Measurements from ENCODE around the gene GPR137B.
"Not testable (repeated sequence)": the region's sequence is repeated elsewhere in the genome, so short reads cannot be mapped to it uniquely, and the experiment has no call there.

GPR137B gene

GRCh38 chr1:236160540-236161127 is 18.3 kb downstream of the GPR137B start:
- no peak for DNase-seq (ENCODE audit: low read depth, low spot score)
- H3K27ac ChIP-seq (ENCODE audit: low read length): no peak overlapping the region
- peaks cover 2% of the 10 kb centered on the region; the same call in 1 of the 2 replicates for H3K9me3 ChIP-seq (ENCODE audit: control insufficient read depth, insufficient read depth, low read length)
- H3K4me1 ChIP-seq (ENCODE audit: control insufficient read depth, insufficient read depth, low read length): no peaks in the 10 kb centered on the region
- no peaks in the 10 kb centered on the region for H3K36me3 ChIP-seq (ENCODE audit: control insufficient read depth, insufficient read depth, low read length)
- H3K4me3 ChIP-seq (ENCODE audit: low read length): no peak overlapping the region
- WGBS (ENCODE audit: insufficient coverage, insufficient read length): no CpG with 5 or more reads among the region's 10 CpGs
- no peaks in the 10 kb centered on the region for H3K27me3 ChIP-seq (ENCODE audit: control insufficient read depth, insufficient read depth, low read length)

- DNase-seq (ENCODE audit: low read depth, low spot score): no peak
- H3K27me3 ChIP-seq (ENCODE audit: control insufficient read depth, insufficient read depth, low read length): no peaks in the 10 kb centered on the region
- H3K27ac ChIP-seq (ENCODE audit: low read length): no peak overlapping the region
- H3K4me3 ChIP-seq (ENCODE audit: low read length): no peak overlapping the region
- peaks cover 2% of the 10 kb centered on the region; the same call in 1 of the 2 replicates for H3K9me3 ChIP-seq (ENCODE audit: control insufficient read depth, insufficient read depth, low read length)
- no peaks in the 10 kb centered on the region for H3K36me3 ChIP-seq (ENCODE audit: control insufficient read depth, insufficient read depth, low read length)
- no peaks in the 10 kb centered on the region for H3K4me1 ChIP-seq (ENCODE audit: control insufficient read depth, insufficient read depth, low read length)
- WGBS (ENCODE audit: insufficient coverage, insufficient read length): 85% methylated on average over 4 of the region's 9 CpGs
Observed at GRCh38 chr1:236161230-236161629, 18.9 kb downstream of the GPR137B start.

- not testable (repeated sequence) for H3K4me3 ChIP-seq (ENCODE audit: low read length); DNase-seq (ENCODE audit: low read depth, low spot score); H3K9me3 ChIP-seq (ENCODE audit: control insufficient read depth, insufficient read depth, low read length); H3K4me1 ChIP-seq (ENCODE audit: control insufficient read depth, insufficient read depth, low read length); H3K27ac ChIP-seq (ENCODE audit: low read length); H3K27me3 ChIP-seq (ENCODE audit: control insufficient read depth, insufficient read depth, low read length); H3K36me3 ChIP-seq (ENCODE audit: control insufficient read depth, insufficient read depth, low read length)
- no CpG with 5 or more reads among the region's 3 CpGs for WGBS (ENCODE audit: insufficient coverage, insufficient read length)
Observed at GRCh38 chr1:236161755-236162154, 19.4 kb downstream of the GPR137B start.

GRCh38 chr1:236163463-236164153 is 21.3 kb downstream of the GPR137B start:
- H3K27ac ChIP-seq (ENCODE audit: low read length): no peak overlapping the region
- H3K4me3 ChIP-seq (ENCODE audit: low read length): no peak overlapping the region
- H3K27me3 ChIP-seq (ENCODE audit: control insufficient read depth, insufficient read depth, low read length): no peaks in the 10 kb centered on the region
- peaks cover 2% of the 10 kb centered on the region; the same call in 1 of the 2 replicates for H3K9me3 ChIP-seq (ENCODE audit: control insufficient read depth, insufficient read depth, low read length)
- no peaks in the 10 kb centered on the region for H3K4me1 ChIP-seq (ENCODE audit: control insufficient read depth, insufficient read depth, low read length)
- no peaks in the 10 kb centered on the region for H3K36me3 ChIP-seq (ENCODE audit: control insufficient read depth, insufficient read depth, low read length)
- 100% methylated on average over 1 of the region's 6 CpGs for WGBS (ENCODE audit: insufficient coverage, insufficient read length)
- DNase-seq (ENCODE audit: low read depth, low spot score): no peak

- WGBS (ENCODE audit: insufficient coverage, insufficient read length): no CpG with 5 or more reads among the region's 7 CpGs
- Histone ChIP-seq H3K4me1 (ENCODE audit: control insufficient read depth, insufficient read depth, low read length) (no peaks in the 10 kb centered on the region), H3K4me3 (ENCODE audit: low read length) (no peak overlapping the region), H3K27ac (ENCODE audit: low read length) (no peak overlapping the region), H3K36me3 (ENCODE audit: control insufficient read depth, insufficient read depth, low read length) (no peaks in the 10 kb centered on the region), H3K9me3 (ENCODE audit: control insufficient read depth, insufficient read depth, low read length) (peaks cover 2% of the 10 kb centered on the region; the same call in 1 of the 2 replicates), H3K27me3 (ENCODE audit: control insufficient read depth, insufficient read depth, low read length) (no peaks in the 10 kb centered on the region)
- no peak for DNase-seq (ENCODE audit: low read depth, low spot score)
Observed at GRCh38 chr1:236164273-236164672, 21.9 kb downstream of the GPR137B start.

- Histone ChIP-seq H3K27ac (ENCODE audit: low read length) (no peak overlapping the region), H3K4me1 (ENCODE audit: control insufficient read depth, insufficient read depth, low read length) (no peaks in the 10 kb centered on the region), H3K4me3 (ENCODE audit: low read length) (no peak overlapping the region), H3K36me3 (ENCODE audit: control insufficient read depth, insufficient read depth, low read length) (no peaks in the 10 kb centered on the region), H3K27me3 (ENCODE audit: control insufficient read depth, insufficient read depth, low read length) (no peaks in the 10 kb centered on the region), H3K9me3 (ENCODE audit: control insufficient read depth, insufficient read depth, low read length) (peaks cover 2% of the 10 kb centered on the region; the same call in 1 of the 2 replicates)
- WGBS (ENCODE audit: insufficient coverage, insufficient read length): no CpG with 5 or more reads among the region's 10 CpGs
- DNase-seq (ENCODE audit: low read depth, low spot score): no peak
Observed at GRCh38 chr1:236165238-236165981, 23.1 kb downstream of the GPR137B start.

GRCh38 chr1:236166041-236166440 is 23.7 kb downstream of the GPR137B start:
- DNase-seq (ENCODE audit: low read depth, low spot score): no peak
- Histone ChIP-seq H3K27ac (ENCODE audit: low read length) (no peak overlapping the region), H3K4me3 (ENCODE audit: low read length) (no peak overlapping the region), H3K9me3 (ENCODE audit: control insufficient read depth, insufficient read depth, low read length) (peaks cover 2% of the 10 kb centered on the region; the same call in 1 of the 2 replicates), H3K27me3 (ENCODE audit: control insufficient read depth, insufficient read depth, low read length) (no peaks in the 10 kb centered on the region), H3K36me3 (ENCODE audit: control insufficient read depth, insufficient read depth, low read length) (no peaks in the 10 kb centered on the region), H3K4me1 (ENCODE audit: control insufficient read depth, insufficient read depth, low read length) (no peaks in the 10 kb centered on the region)
- WGBS (ENCODE audit: insufficient coverage, insufficient read length): no CpG with 5 or more reads among the region's 6 CpGs

GRCh38 chr1:236167154-236167553 is 24.8 kb downstream of the GPR137B start:
- no peaks in the 10 kb centered on the region for H3K27me3 ChIP-seq (ENCODE audit: control insufficient read depth, insufficient read depth, low read length)
- no peaks in the 10 kb centered on the region; the same call in 1 of the 2 replicates for H3K9me3 ChIP-seq (ENCODE audit: control insufficient read depth, insufficient read depth, low read length)
- H3K36me3 ChIP-seq (ENCODE audit: control insufficient read depth, insufficient read depth, low read length): no peaks in the 10 kb centered on the region
- no peak for DNase-seq (ENCODE audit: low read depth, low spot score)
- H3K27ac ChIP-seq (ENCODE audit: low read length): no peak overlapping the region
- H3K4me1 ChIP-seq (ENCODE audit: control insufficient read depth, insufficient read depth, low read length): no peaks in the 10 kb centered on the region
- WGBS (ENCODE audit: insufficient coverage, insufficient read length): no CpG with 5 or more reads among the region's 7 CpGs
- no peak overlapping the region for H3K4me3 ChIP-seq (ENCODE audit: low read length)

- H3K9me3 ChIP-seq (ENCODE audit: control insufficient read depth, insufficient read depth, low read length): no peaks in the 10 kb centered on the region
- H3K4me3 ChIP-seq (ENCODE audit: low read length): no peak overlapping the region
- WGBS (ENCODE audit: insufficient coverage, insufficient read length): no CpG with 5 or more reads among the region's 4 CpGs
- no peak for DNase-seq (ENCODE audit: low read depth, low spot score)
- H3K27me3 ChIP-seq (ENCODE audit: control insufficient read depth, insufficient read depth, low read length): no peaks in the 10 kb centered on the region
- no peaks in the 10 kb centered on the region for H3K4me1 ChIP-seq (ENCODE audit: control insufficient read depth, insufficient read depth, low read length)
- no peak overlapping the region for H3K27ac ChIP-seq (ENCODE audit: low read length)
- H3K36me3 ChIP-seq (ENCODE audit: control insufficient read depth, insufficient read depth, low read length): no peaks in the 10 kb centered on the region
Observed at GRCh38 chr1:236167578-236167977, 25.2 kb downstream of the GPR137B start.

- Histone ChIP-seq H3K4me3 (ENCODE audit: low read length) (no peak overlapping the region), H3K27ac (ENCODE audit: low read length) (no peak overlapping the region), H3K9me3 (ENCODE audit: control insufficient read depth, insufficient read depth, low read length) (no peaks in the 10 kb centered on the region), H3K27me3 (ENCODE audit: control insufficient read depth, insufficient read depth, low read length) (no peaks in the 10 kb centered on the region), H3K4me1 (ENCODE audit: control insufficient read depth, insufficient read depth, low read length) (0 out of 2 replicates have a peak, but pooled peaks cover 2% of the 10 kb centered on the region), H3K36me3 (ENCODE audit: control insufficient read depth, insufficient read depth, low read length) (no peaks in the 10 kb centered on the region)
- no peak for DNase-seq (ENCODE audit: low read depth, low spot score)
- no CpG with 5 or more reads among the region's 10 CpGs for WGBS (ENCODE audit: insufficient coverage, insufficient read length)
Observed at GRCh38 chr1:236168716-236169429, 26.5 kb downstream of the GPR137B start.
